Endothelial cell of umbilical vein (primary cell): Measurements from ENCODE around the gene FZD2.

ENCODE experiments used
- JUN ChIP-seq: IDR thresholded peaks from 2 replicates; pipeline ENCODE4 v1.6.1; 2011; ENCODE audit warnings: borderline replicate concordance, low read depth; ENCODE audit not compliant: insufficient read length, insufficient read depth
- MYC ChIP-seq: IDR thresholded peaks from one replicate; pipeline ENCODE4 v1.6.1; 2011; ENCODE audit warnings: mild to moderate bottlenecking, low read depth, low read length
- POLR2A ChIP-seq: IDR thresholded peaks from 2 replicates; pipeline ENCODE4 v1.6.1; 2012; ENCODE audit warnings: low read depth, mild to moderate bottlenecking, control low read depth, low read length
- TF ChIP-seq, protein P1 (sequence below): IDR thresholded peaks from 2 replicates; pipeline ENCODE4 v1.6.1; 2011; ENCODE audit not compliant: insufficient read depth, insufficient read length
- TF ChIP-seq, protein P2 (sequence below), 2 donors: IDR thresholded peaks; 1 replicate in 1 of 2; 2 replicates in 1 of 2; pipeline ENCODE4 v1.5.1; 2011; ENCODE audit warnings: low read length in 2 of 2, mild to moderate bottlenecking in 2 of 2, moderate library complexity in 2 of 2, control low read depth in 1 of 2, inconsistent platforms in 1 of 2, low read depth in 1 of 2; ENCODE audit not compliant: insufficient read depth in 1 of 2; ENCODE audit errors: extremely low read depth in 1 of 2

DNA sequence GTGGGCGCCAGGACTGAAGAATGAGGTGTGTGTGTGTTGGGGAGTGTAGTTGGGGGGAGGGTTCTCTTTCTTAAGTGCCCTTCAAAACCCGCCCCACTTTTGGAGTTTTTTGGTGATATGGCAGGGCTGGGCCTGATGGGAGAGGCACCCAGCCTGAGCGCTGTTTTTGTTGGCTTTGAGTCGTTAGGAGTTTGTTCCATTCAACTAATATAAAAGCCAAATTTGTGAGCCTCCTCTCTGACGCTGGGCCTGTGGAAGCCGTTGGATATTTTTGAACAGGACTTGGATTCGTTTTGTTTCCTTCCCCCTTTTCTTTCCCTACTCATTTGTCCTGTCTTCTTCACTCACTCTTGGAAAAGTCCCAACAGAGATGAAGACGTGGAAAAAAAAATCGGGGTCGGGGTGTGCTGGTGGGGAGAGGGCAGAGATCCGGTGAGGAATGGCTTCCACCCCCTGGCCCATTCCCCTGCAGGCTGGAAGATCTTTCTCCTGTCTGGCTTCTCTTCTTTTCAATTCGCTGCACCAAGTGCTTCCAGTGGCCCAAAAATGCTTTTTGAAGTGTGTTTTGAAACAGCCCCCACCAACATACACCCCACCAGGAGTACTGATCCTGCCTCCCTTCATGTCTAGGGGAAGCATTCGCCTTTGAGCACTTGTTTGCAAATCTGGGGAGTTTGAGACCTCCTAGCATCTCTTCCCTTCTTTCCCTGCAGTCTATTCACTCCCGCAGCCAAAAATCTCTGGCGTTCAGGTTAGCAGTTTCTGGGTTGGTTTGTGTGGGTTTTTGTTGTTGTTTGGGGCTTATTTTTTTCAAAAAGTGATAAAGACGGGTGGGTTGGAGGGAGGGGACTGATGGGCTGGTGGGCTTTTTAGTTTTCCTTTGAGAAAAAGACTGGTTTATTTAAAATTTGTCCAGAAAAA lies 2.6 kb downstream of the FZD2 start:
- TF ChIP-seq, protein P1, sequence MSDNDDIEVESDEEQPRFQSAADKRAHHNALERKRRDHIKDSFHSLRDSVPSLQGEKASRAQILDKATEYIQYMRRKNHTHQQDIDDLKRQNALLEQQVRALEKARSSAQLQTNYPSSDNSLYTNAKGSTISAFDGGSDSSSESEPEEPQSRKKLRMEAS, result no peak
- TF ChIP-seq, protein P2, sequence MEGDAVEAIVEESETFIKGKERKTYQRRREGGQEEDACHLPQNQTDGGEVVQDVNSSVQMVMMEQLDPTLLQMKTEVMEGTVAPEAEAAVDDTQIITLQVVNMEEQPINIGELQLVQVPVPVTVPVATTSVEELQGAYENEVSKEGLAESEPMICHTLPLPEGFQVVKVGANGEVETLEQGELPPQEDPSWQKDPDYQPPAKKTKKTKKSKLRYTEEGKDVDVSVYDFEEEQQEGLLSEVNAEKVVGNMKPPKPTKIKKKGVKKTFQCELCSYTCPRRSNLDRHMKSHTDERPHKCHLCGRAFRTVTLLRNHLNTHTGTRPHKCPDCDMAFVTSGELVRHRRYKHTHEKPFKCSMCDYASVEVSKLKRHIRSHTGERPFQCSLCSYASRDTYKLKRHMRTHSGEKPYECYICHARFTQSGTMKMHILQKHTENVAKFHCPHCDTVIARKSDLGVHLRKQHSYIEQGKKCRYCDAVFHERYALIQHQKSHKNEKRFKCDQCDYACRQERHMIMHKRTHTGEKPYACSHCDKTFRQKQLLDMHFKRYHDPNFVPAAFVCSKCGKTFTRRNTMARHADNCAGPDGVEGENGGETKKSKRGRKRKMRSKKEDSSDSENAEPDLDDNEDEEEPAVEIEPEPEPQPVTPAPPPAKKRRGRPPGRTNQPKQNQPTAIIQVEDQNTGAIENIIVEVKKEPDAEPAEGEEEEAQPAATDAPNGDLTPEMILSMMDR (IDR thresholded peaks at IDR 0.05; ENCODE audit: extremely low read depth in 1 of 2, insufficient read depth in 1 of 2, low read depth in 1 of 2, low read length in 2 of 2), result no peak
- TF ChIP-seq JUN, result no peak
- no peak for TF ChIP-seq MYC
- TF ChIP-seq POLR2A, result no peak
